HepG2 (cell line): ENCODE data around the gene HSPE1. TPM values are rescaled to one million over a fixed set of nuclear protein-coding genes. Genes with fewer than 3 reads are reported as not detected.

Experiments used
- ASH2L ChIP-seq: fragments of 300-600, 200-600 bp; sonication (generic); IDR thresholded peaks from 2 replicates; pipeline ENCODE4 v1.7.0; 2017; ENCODE audit warnings: low read depth, mild to moderate bottlenecking, moderate library complexity, mixed read lengths, low read length; ENCODE audit not compliant: insufficient read length
- CBFB ChIP-seq: sonication (generic); formaldehyde crosslinking; IDR thresholded peaks from 2 replicates; pipeline ENCODE4 v1.4.0; 2020; ENCODE audit warnings: missing genetic modification reagents
- ETV5 ChIP-seq: IDR thresholded peaks from 2 replicates; pipeline ENCODE4 v1.6.1; 2018; ENCODE audit warnings: missing biosample characterization, missing genetic modification reagents, inconsistent platforms, borderline replicate concordance
- JDP2 ChIP-seq: sonication (generic); formaldehyde crosslinking; IDR thresholded peaks from 2 replicates; pipeline ENCODE4 v1.8.1; 2022; ENCODE audit warnings: missing genetic modification reagents, borderline replicate concordance
- PAF1 ChIP-seq: IDR thresholded peaks from 2 replicates; pipeline ENCODE4 v1.6.1; 2016; ENCODE audit warnings: missing genetic modification reagents, missing compliant biosample characterization
- PHF21A ChIP-seq: sonication (generic); formaldehyde crosslinking; IDR thresholded peaks from 2 replicates; pipeline ENCODE4 v1.5.0; 2020; ENCODE audit warnings: mild to moderate bottlenecking, missing genetic modification reagents
- RFX5 ChIP-seq: IDR thresholded peaks from 2 replicates; pipeline ENCODE4 v1.6.1; 2011; ENCODE audit warnings: low read depth, low read length, improper control_type of control experiment
- SP1 ChIP-seq, 2 experiments: fragments of 450-650 bp in 1 of 2; sonication (generic) in 1 of 2; formaldehyde crosslinking in 1 of 2; IDR thresholded peaks; 2 replicates each; pipeline versions ENCODE4 v1.4.0 to v1.6.1; 2016 to 2020; ENCODE audit warnings: missing genetic modification reagents in 1 of 2
- ZNF224 ChIP-seq: sonication (generic); formaldehyde crosslinking; IDR thresholded peaks from 2 replicates; pipeline ENCODE4 v1.5.0; 2020; ENCODE audit warnings: mild to moderate bottlenecking, missing genetic modification reagents
- ZNF232 ChIP-seq: sonication (generic); formaldehyde crosslinking; IDR thresholded peaks from 2 replicates; pipeline ENCODE4 v1.4.0; 2020; ENCODE audit warnings: missing genetic modification reagents, borderline replicate concordance
- ZNF292 ChIP-seq: sonication (generic); formaldehyde crosslinking; IDR thresholded peaks from 2 replicates; pipeline ENCODE4 v1.8.1; 2022; ENCODE audit warnings: mild to moderate bottlenecking, low read depth, missing genetic modification reagents, borderline replicate concordance
- ZNF343 ChIP-seq: sonication (generic); formaldehyde crosslinking; IDR thresholded peaks from 2 replicates; pipeline ENCODE4 v1.4.0; 2020; ENCODE audit warnings: mild to moderate bottlenecking, missing genetic modification reagents
- ZNF484 ChIP-seq: sonication (generic); formaldehyde crosslinking; IDR thresholded peaks from 2 replicates; pipeline ENCODE4 v1.5.1; 2020; ENCODE audit warnings: mild to moderate bottlenecking, low read depth, missing genetic modification reagents, borderline replicate concordance
- polyA plus RNA-seq, 8 experiments: library from polyadenylated mRNA; depleted of rRNA in 3 of 8; stranded (reverse) in 7 of 8; unstranded in 1 of 8; fragments of >200 nt; fragmentation: Illumina TruSeq in 4 of 8; extraction: Trizol in 4 of 8; gene quantifications; 2 replicates each; pipeline versions ENCODE4 v1.2.1 to v1.2.3, GENCODE V29; 2011 to 2016; ENCODE audit warnings: low read depth in 4 of 8, missing spikeins in 1 of 8, mixed read lengths in 1 of 8; ENCODE audit not compliant: insufficient read depth in 1 of 8
- total RNA-seq, 5 experiments: library from RNA; depleted of rRNA; stranded (reverse); fragments of >200 nt; fragmentation: Illumina TruSeq; extraction: Trizol; gene quantifications; 2 replicates each; pipeline ENCODE4 v1.2.3, GENCODE V29; 2016; ENCODE audit warnings: low read depth in 1 of 5
- TF ChIP-seq, protein P1 (sequence below): sonication (generic); formaldehyde crosslinking; IDR thresholded peaks from 2 replicates; pipeline ENCODE4 v1.4.0; 2020; ENCODE audit warnings: mild to moderate bottlenecking, missing genetic modification reagents
- TF ChIP-seq, protein P2 (sequence below): sonication (generic); formaldehyde crosslinking; IDR thresholded peaks from 2 replicates; pipeline ENCODE4 v1.4.0; 2020; ENCODE audit warnings: missing genetic modification reagents
- TF ChIP-seq, protein P3 (sequence below): sonication (generic); formaldehyde crosslinking; IDR thresholded peaks from 2 replicates; pipeline ENCODE4 v1.5.1; 2020; ENCODE audit warnings: mild to moderate bottlenecking, missing genetic modification reagents, borderline replicate concordance

Gene HSPE1
- total and polyA plus RNA-seq, 2 of the 13 experiments (the other 11 are each of a cell fraction or from before 2014, with no cell fraction given), result 244 to 823 TPM

DNA sequence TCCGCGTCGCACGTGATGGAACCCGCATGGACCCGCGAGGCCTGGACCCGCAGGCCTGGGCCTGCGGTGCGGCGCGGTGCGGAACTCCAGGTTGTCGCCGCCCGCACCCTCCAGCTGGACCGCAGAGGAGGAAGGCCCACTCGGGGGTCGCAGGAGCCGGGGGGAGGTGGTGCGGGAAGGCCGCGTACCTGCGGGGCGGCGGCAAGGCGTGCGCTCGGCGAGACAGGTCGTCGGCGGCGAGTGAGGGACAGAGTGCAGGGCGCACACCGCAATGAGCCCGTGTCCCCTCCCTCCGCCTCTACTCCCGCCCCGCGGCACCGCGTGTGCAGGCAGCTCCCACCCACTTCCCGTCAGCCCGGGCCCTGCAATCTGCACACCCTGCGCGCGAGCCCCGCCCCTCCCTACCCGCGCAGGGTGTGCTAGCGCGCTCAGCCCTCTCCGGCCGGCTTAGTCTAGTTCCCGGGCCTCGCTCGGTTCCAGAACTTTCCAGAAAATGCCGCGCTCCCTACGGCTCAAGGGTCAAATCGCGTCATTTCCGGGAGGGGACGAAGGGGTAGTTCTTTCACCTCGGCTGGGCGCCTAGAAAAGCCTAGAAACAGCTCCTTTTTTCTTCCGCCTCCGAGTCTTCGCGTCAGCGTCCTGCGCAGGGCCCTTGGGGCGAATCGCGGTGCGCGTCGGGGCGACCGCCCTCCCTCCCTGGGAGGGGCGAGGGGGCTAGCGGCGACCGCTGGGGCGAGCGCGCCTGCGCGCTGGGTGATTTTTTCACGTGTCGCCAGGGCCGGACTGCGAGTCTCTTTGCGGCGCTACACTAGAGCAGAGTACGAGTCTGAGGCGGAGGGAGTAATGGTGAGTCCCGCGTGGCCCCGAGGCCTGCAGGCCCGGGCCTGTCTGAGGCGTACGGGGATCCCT lies at the start of gene HSPE1, which contains the start of gene HSPD1 (continued):
- TF ChIP-seq PHF21A (CRISPR knock-in tag), result peak; percentile 100
- TF ChIP-seq ETV5, result peak; percentile 93
- peak; percentile 93 for TF ChIP-seq CBFB (CRISPR knock-in tag)
- TF ChIP-seq, protein P1, sequence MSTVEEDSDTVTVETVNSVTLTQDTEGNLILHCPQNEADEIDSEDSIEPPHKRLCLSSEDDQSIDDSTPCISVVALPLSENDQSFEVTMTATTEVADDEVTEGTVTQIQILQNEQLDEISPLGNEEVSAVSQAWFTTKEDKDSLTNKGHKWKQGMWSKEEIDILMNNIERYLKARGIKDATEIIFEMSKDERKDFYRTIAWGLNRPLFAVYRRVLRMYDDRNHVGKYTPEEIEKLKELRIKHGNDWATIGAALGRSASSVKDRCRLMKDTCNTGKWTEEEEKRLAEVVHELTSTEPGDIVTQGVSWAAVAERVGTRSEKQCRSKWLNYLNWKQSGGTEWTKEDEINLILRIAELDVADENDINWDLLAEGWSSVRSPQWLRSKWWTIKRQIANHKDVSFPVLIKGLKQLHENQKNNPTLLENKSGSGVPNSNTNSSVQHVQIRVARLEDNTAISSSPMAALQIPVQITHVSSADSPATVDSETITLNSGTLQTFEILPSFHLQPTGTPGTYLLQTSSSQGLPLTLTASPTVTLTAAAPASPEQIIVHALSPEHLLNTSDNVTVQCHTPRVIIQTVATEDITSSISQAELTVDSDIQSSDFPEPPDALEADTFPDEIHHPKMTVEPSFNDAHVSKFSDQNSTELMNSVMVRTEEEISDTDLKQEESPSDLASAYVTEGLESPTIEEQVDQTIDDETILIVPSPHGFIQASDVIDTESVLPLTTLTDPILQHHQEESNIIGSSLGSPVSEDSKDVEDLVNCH (CRISPR knock-in tag), result peak; percentile 81; the same call in 1 of the 2 replicates
- peak; percentile 81 for TF ChIP-seq ZNF292 (CRISPR knock-in tag)
- TF ChIP-seq, protein P2, sequence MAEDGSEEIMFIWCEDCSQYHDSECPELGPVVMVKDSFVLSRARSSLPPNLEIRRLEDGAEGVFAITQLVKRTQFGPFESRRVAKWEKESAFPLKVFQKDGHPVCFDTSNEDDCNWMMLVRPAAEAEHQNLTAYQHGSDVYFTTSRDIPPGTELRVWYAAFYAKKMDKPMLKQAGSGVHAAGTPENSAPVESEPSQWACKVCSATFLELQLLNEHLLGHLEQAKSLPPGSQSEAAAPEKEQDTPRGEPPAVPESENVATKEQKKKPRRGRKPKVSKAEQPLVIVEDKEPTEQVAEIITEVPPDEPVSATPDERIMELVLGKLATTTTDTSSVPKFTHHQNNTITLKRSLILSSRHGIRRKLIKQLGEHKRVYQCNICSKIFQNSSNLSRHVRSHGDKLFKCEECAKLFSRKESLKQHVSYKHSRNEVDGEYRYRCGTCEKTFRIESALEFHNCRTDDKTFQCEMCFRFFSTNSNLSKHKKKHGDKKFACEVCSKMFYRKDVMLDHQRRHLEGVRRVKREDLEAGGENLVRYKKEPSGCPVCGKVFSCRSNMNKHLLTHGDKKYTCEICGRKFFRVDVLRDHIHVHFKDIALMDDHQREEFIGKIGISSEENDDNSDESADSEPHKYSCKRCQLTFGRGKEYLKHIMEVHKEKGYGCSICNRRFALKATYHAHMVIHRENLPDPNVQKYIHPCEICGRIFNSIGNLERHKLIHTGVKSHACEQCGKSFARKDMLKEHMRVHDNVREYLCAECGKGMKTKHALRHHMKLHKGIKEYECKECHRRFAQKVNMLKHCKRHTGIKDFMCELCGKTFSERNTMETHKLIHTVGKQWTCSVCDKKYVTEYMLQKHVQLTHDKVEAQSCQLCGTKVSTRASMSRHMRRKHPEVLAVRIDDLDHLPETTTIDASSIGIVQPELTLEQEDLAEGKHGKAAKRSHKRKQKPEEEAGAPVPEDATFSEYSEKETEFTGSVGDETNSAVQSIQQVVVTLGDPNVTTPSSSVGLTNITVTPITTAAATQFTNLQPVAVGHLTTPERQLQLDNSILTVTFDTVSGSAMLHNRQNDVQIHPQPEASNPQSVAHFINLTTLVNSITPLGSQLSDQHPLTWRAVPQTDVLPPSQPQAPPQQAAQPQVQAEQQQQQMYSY (CRISPR knock-in tag), result peak; percentile 57; the same call in 1 of the 2 replicates
- TF ChIP-seq ASH2L, result peak; percentile 74
- no peak for TF ChIP-seq ZNF224
- TF ChIP-seq JDP2 (CRISPR knock-in tag), result no peak; the same call in 1 of the 2 replicates
- TF ChIP-seq, protein P3, sequence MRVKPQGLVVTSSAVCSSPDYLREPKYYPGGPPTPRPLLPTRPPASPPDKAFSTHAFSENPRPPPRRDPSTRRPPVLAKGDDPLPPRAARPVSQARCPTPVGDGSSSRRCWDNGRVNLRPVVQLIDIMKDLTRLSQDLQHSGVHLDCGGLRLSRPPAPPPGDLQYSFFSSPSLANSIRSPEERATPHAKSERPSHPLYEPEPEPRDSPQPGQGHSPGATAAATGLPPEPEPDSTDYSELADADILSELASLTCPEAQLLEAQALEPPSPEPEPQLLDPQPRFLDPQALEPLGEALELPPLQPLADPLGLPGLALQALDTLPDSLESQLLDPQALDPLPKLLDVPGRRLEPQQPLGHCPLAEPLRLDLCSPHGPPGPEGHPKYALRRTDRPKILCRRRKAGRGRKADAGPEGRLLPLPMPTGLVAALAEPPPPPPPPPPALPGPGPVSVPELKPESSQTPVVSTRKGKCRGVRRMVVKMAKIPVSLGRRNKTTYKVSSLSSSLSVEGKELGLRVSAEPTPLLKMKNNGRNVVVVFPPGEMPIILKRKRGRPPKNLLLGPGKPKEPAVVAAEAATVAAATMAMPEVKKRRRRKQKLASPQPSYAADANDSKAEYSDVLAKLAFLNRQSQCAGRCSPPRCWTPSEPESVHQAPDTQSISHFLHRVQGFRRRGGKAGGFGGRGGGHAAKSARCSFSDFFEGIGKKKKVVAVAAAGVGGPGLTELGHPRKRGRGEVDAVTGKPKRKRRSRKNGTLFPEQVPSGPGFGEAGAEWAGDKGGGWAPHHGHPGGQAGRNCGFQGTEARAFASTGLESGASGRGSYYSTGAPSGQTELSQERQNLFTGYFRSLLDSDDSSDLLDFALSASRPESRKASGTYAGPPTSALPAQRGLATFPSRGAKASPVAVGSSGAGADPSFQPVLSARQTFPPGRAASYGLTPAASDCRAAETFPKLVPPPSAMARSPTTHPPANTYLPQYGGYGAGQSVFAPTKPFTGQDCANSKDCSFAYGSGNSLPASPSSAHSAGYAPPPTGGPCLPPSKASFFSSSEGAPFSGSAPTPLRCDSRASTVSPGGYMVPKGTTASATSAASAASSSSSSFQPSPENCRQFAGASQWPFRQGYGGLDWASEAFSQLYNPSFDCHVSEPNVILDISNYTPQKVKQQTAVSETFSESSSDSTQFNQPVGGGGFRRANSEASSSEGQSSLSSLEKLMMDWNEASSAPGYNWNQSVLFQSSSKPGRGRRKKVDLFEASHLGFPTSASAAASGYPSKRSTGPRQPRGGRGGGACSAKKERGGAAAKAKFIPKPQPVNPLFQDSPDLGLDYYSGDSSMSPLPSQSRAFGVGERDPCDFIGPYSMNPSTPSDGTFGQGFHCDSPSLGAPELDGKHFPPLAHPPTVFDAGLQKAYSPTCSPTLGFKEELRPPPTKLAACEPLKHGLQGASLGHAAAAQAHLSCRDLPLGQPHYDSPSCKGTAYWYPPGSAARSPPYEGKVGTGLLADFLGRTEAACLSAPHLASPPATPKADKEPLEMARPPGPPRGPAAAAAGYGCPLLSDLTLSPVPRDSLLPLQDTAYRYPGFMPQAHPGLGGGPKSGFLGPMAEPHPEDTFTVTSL (CRISPR knock-in tag), result peak; percentile 62
- peak; percentile 70; the same call in 1 of the 2 replicates for TF ChIP-seq RFX5
- no peak for TF ChIP-seq PAF1
- peak; percentile 98 for TF ChIP-seq ZNF232 (CRISPR knock-in tag)
- peak; percentile 97 for TF ChIP-seq SP1 (IDR thresholded peaks at IDR 0.05)
- TF ChIP-seq SP1 (CRISPR knock-in tag; IDR thresholded peaks at IDR 0.05), result peak; percentile 100
- TF ChIP-seq ZNF343 (CRISPR knock-in tag), result peak; percentile 95
- TF ChIP-seq ZNF484, result peak; percentile 81; the same call in 1 of the 2 replicates
